ENCODE data around the gene PRDM2. TPM values are rescaled to one million over a fixed set of nuclear protein-coding genes. Genes with fewer than 3 reads are reported as not detected.
A peak's percentile ranks its signal among the peaks of the same experiment; 100 is the strongest.

The PRDM2 gene
- total RNA-seq, 3 donors from 2014 or later, result 34.7 to 56.1 (median 39.8) TPM

- no peak for ATAC-seq
- intact Hi-C loops (cut with DNase I, micrococcal nuclease), result no loop called here
- no peak for TF ChIP-seq CTCF (IDR thresholded peaks at IDR 0.05)
Measured at GRCh38 chr1:13836631-13837030, 136.6 kb downstream of the PRDM2 start.

GRCh38 chr1:13838236-13838635, 138.2 kb downstream of the PRDM2 start:
- Histone ChIP-seq H3K9me3 (no peaks in the 10 kb centered on the region), H3K4me3 (no peak overlapping the region), H3K36me3 (ENCODE audit: low read depth) (no peaks in the 10 kb centered on the region), H3K4me1 (ENCODE audit: low read depth) (no peaks in the 10 kb centered on the region)
- ATAC-seq (no peak), DNase-seq (no peak)
- intact Hi-C loops (cut with DNase I, micrococcal nuclease), result no loop called here
- no peak for TF ChIP-seq CTCF (IDR thresholded peaks at IDR 0.05)

More at GRCh38 chr1:13836631-13837030, 136.6 kb downstream of the PRDM2 start:
- H3K4me3 ChIP-seq, result no peak overlapping the region
- H3K4me1 ChIP-seq (ENCODE audit: low read depth), result no peaks in the 10 kb centered on the region
- H3K36me3 ChIP-seq (ENCODE audit: low read depth), result no peaks in the 10 kb centered on the region
- no peaks in the 10 kb centered on the region for H3K9me3 ChIP-seq
- DNase-seq, result no peak

GRCh38 chr1:13842497-13842896, 142.5 kb downstream of the PRDM2 start:
- Histone ChIP-seq H3K4me1 (ENCODE audit: low read depth) (no peaks in the 10 kb centered on the region), H3K9me3 (no peaks in the 10 kb centered on the region), H3K4me3 (no peak overlapping the region), H3K36me3 (ENCODE audit: low read depth) (no peaks in the 10 kb centered on the region)
- no peak for DNase-seq
- TF ChIP-seq CTCF (IDR thresholded peaks at IDR 0.05), result no peak
- intact Hi-C loops (cut with DNase I, micrococcal nuclease), result no loop called here
- no peak for ATAC-seq

GRCh38 chr1:13851726-13852125, 151.7 kb downstream of the PRDM2 start:
- no peak for DNase-seq
- Histone ChIP-seq H3K4me1 (ENCODE audit: low read depth) (no peaks in the 10 kb centered on the region), H3K9me3 (peaks cover 9% of the 10 kb centered on the region), H3K36me3 (ENCODE audit: low read depth) (no peaks in the 10 kb centered on the region), H3K4me3 (no peak overlapping the region)
- intact Hi-C loops (cut with DNase I, micrococcal nuclease), result no loop called here
- ATAC-seq, result no peak
- TF ChIP-seq CTCF (IDR thresholded peaks at IDR 0.05), result no peak

GRCh38 chr1:13855554-13855953, 155.6 kb downstream of the PRDM2 start:
- DNase-seq (no peak), ATAC-seq (no peak)
- no peaks in the 10 kb centered on the region for H3K36me3 ChIP-seq (ENCODE audit: low read depth)
- no peak overlapping the region for H3K4me3 ChIP-seq
- H3K4me1 ChIP-seq (ENCODE audit: low read depth), result no peaks in the 10 kb centered on the region
- intact Hi-C loops (cut with DNase I, micrococcal nuclease), result no loop called here
- no peak for TF ChIP-seq CTCF (IDR thresholded peaks at IDR 0.05)
- peaks cover 9% of the 10 kb centered on the region for H3K9me3 ChIP-seq

GRCh38 chr1:13860031-13860430, 160.0 kb downstream of the PRDM2 start:
- DNase-seq, result peak in 1 of 3 donors; percentile 42

More at GRCh38 chr1:13860031-13860430, 160.0 kb downstream of the PRDM2 start:
- H3K4me1 ChIP-seq (ENCODE audit: low read depth), result no peaks in the 10 kb centered on the region
- no peak overlapping the region for H3K4me3 ChIP-seq
- no peak for TF ChIP-seq CTCF (IDR thresholded peaks at IDR 0.05)
- peak; percentile 97 for ATAC-seq
- peaks cover 9% of the 10 kb centered on the region for H3K9me3 ChIP-seq
- H3K36me3 ChIP-seq (ENCODE audit: low read depth), result no peaks in the 10 kb centered on the region
- intact Hi-C loops (cut with DNase I, micrococcal nuclease), result no loop called here
